ENCODE results near the gene NDUFS5.
"Not testable (repeated sequence)": the region's sequence is repeated elsewhere in the genome, so short reads cannot be mapped to it uniquely, and the experiment has no call there.

NDUFS5 gene

GRCh38 chr1:39061951-39062350 is 35.8 kb downstream of the NDUFS5 start:
- DNase-seq (ENCODE audit: low read depth in 1 of 2, low spot score in 1 of 2), result no peak

GRCh38 chr1:39063191-39063590 is 37.0 kb downstream of the NDUFS5 start:
- DNase-seq (ENCODE audit: low read depth in 1 of 2, low spot score in 1 of 2), result no peak

DNA sequence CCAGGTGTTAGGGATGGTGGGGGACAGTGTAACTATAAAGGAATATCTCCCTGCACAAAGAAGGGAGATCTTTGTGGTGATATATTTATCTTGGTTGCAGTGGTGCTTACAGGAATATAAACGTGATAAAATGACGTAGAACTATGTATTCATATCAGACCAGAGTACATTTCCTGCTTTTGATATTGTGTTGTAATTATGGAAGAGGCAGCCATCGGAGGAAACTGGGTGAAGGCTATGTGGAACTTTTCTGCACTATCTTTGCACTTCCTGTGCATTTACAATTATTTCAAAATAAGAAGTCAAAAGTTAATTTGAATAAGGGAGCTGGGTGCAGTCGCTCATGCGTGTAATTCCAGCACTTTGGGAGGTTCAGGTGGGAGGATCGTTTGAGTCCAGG is 37.6 kb downstream of the NDUFS5 start:
- no peak for DNase-seq (ENCODE audit: low read depth in 1 of 2, low spot score in 1 of 2)

DNA sequence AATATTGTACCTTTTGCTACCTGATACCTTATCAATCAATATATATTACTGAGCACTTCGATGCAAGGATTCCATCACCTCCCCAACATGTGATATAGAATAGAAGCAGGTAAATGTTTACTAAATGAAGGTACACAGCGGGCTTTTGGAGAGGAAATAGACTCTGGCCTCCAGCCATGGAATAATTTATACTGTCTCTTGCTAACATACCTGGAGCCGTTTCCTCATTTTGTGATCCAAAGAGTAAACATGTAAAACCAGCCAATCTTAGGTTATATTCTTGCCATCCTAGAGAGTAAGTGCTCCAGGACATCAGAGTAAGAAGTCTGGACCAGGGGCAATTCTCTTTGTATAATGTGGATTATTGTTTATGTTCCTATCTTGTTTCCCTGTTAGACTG is 39.4 kb downstream of the NDUFS5 start:
- DNase-seq (ENCODE audit: low read depth in 1 of 2, low spot score in 1 of 2), result no peak

DNA sequence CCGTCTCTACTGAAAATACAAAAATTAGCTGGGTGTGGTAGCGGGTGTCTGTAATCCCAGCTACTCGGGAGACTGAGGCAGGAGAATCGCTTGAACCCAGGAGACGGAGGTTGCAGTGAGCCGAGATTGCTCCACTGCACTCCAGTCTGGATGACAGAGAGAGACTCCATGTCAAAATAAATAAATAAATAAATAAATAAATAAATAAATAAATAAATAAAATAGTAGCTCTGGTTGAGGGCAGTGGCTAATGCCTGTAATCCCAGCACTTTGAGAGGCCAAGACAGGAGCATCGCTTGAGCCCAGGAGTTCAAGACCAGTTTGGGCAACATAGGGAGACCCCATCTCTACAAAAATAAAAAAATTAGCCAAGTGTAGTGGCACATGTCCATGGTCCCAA is 42.1 kb downstream of the NDUFS5 start:
- not testable (repeated sequence) for DNase-seq (ENCODE audit: low read depth in 1 of 2, low spot score in 1 of 2)

DNA sequence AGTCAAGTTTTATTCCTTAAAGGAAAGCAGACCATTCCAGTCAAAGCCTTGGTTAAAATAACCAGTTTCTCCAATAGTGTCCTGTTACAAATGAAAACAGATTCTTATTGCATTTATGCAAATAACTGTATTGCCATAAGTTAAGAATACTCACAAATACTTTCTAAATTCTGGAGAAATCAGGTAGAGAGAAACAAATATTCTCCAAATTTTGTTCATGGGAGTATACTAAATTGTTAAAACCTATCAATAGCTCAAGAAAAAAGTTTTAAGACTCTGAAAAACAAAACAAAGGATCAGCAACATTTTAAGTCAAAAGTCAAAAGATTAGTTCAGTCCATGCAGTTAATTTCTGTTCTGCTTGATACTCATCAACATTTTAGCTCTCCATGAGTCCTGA is 45.4 kb downstream of the NDUFS5 start:
- DNase-seq (ENCODE audit: low read depth in 1 of 2, low spot score in 1 of 2), result not testable (repeated sequence)

GRCh38 chr1:39076127-39076798 is 50.1 kb downstream of the NDUFS5 start:
- no peak for DNase-seq (ENCODE audit: low read depth in 1 of 2, low spot score in 1 of 2)

DNA sequence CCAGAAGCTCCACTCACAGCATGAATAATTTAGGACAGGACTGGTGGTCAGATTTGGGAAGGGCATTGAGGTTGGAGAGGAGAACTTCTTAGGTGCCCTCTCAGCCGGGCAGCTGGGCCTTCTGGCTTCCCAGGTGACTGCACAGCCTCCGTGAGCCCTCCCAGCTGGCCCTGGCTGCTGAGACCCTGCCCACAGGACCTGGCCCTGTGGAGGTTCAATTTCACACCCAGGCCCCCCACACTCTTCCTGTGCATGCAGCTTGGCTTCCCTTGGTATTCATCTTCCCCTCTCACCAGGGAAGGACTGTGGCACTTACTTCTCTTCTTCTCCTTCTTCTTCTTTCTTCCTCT is 50.6 kb downstream of the NDUFS5 start:
- DNase-seq (ENCODE audit: low read depth in 1 of 2, low spot score in 1 of 2), result no peak

- DNase-seq (ENCODE audit: low read depth in 1 of 2, low spot score in 1 of 2), result no peak
Observed at GRCh38 chr1:39080269-39080826, 54.2 kb downstream of the NDUFS5 start.

- DNase-seq (ENCODE audit: low read depth in 1 of 2, low spot score in 1 of 2), result no peak
Observed at GRCh38 chr1:39080831-39081270, 54.7 kb downstream of the NDUFS5 start.

- DNase-seq (ENCODE audit: low read depth in 1 of 2, low spot score in 1 of 2), result peak in 1 of 2 donors; percentile 0
Observed at GRCh38 chr1:39081271-39082009, 55.3 kb downstream of the NDUFS5 start.

- no peak for DNase-seq (ENCODE audit: low read depth in 1 of 2, low spot score in 1 of 2)
Observed at GRCh38 chr1:39082010-39082799, 56.1 kb downstream of the NDUFS5 start.

- no peak for DNase-seq (ENCODE audit: low read depth in 1 of 2, low spot score in 1 of 2)
Observed at GRCh38 chr1:39082811-39083576, 56.8 kb downstream of the NDUFS5 start.

- DNase-seq (ENCODE audit: low read depth in 1 of 2, low spot score in 1 of 2), result no peak
Observed at GRCh38 chr1:39084191-39084590, 58.0 kb downstream of the NDUFS5 start.

Measured in activated T-helper 1 cell treated with anti-CD3 and anti-CD28 coated beads, Interleukin-2, amount 50 U/mL, for 16 hours (primary cell).